K562 (cell line): ENCODE measurements around the gene GAB2. TPM values are rescaled to one million over a fixed set of nuclear protein-coding genes. Genes with fewer than 3 reads are reported as not detected.

ENCODE experiments used
- ATAC-seq: fragments of 200-7000 bp; cut with Tn5 transposase; 3 replicates; pipeline ENCODE4 v1.9.1; 2020; ENCODE audit warnings: moderate library complexity
- BruUV-seq: library from RNA; stranded (reverse); fragments of 400-500 nt; replicated peaks from 2 replicates; lab custom pipeline; 2021; lab: Mats Ljungman, UMichigan
- CTCF ChIA-PET: fragments of 300-600 bp; formaldehyde crosslinking; extraction: SDS; loops from one replicate; lab custom pipeline; 2021; ENCODE audit warnings: low intra/inter-chr PET ratio; lab: Yijun Ruan, JAX
- POLR2A ChIA-PET: fragments of 300-600, 350-650 bp; sonication (Branson Sonifier 250); formaldehyde crosslinking; extraction: SDS; loops from one replicate; lab custom pipeline; 2021; ENCODE audit warnings: antibody characterized with exemption, inconsistent platforms; lab: Yijun Ruan, JAX
- DNase-seq, 4 experiments: peaks; one replicate each; pipeline versions ENCODE4 v3.0.0 to v3.0.0-alpha.2; 2011 to 2018; ENCODE audit warnings: low spot score in 3 of 4, mixed read lengths in 3 of 4; ENCODE audit errors: extremely low read depth in 1 of 4
- FAIRE-seq: peaks from 2 replicates; lab custom pipeline; 2011; peaks lifted over from hg19 to GRCh38; lab: Jason Lieb, UNC
- H2AFZ ChIP-seq: 2 replicates; pipeline ENCODE4 v1.6.0; 2011; ENCODE audit warnings: low read depth, low read length, control low read depth, inconsistent platforms
- H3K27ac ChIP-seq: fragments of 200-600 bp; 3 replicates; pipeline ENCODE4 v1.8.0; 2011; ENCODE audit warnings: low read depth, mild to moderate bottlenecking, control low read depth, inconsistent platforms, low read length, moderate library complexity, mixed read lengths; ENCODE audit errors: extremely low read depth
- H3K27me3 ChIP-seq, 2 experiments: fragments of 300-600 bp in 1 of 2; 2 replicates in 1 of 2; 3 replicates in 1 of 2; pipeline versions ENCODE4 v1.6.0 to v1.8.0; 2011; ENCODE audit warnings: inconsistent platforms in 2 of 2, low read length in 2 of 2, mild to moderate bottlenecking in 1 of 2, mixed read lengths in 1 of 2, moderate library complexity in 1 of 2; ENCODE audit not compliant: control insufficient read depth in 2 of 2, insufficient read depth in 2 of 2
- H3K36me3 ChIP-seq: fragments of 300-600 bp; 3 replicates; pipeline ENCODE4 v1.8.0; 2011; ENCODE audit warnings: mild to moderate bottlenecking, low read length, inconsistent platforms; ENCODE audit not compliant: control insufficient read depth, insufficient read depth
- H3K4me1 ChIP-seq, 2 experiments: fragments of 200-600 bp in 1 of 2; replicated peaks in 1 of 2; 2 replicates in 1 of 2; 3 replicates in 1 of 2; pipeline versions ENCODE4 v1.5.1 to v1.8.0; 2011; ENCODE audit warnings: inconsistent platforms in 2 of 2, low read length in 2 of 2, mild to moderate bottlenecking in 1 of 2, mixed read lengths in 1 of 2, moderate library complexity in 1 of 2; ENCODE audit not compliant: control insufficient read depth in 2 of 2, insufficient read depth in 2 of 2
- H3K4me2 ChIP-seq: 2 replicates; pipeline ENCODE4 v1.6.1; 2011; ENCODE audit warnings: low read length, control low read depth, inconsistent platforms, mixed read lengths; ENCODE audit not compliant: insufficient read depth
- H3K4me3 ChIP-seq: fragments of 200-600 bp; sonication (generic), shearing (Covaris generic); 2 replicates; pipeline ENCODE4 v1.5.1; 2016; ENCODE audit warnings: control low read depth, inconsistent platforms
- H3K79me2 ChIP-seq: fragments of 200-600 bp; 3 replicates; pipeline ENCODE4 v1.8.0; 2011; ENCODE audit warnings: low read length, inconsistent platforms; ENCODE audit not compliant: control insufficient read depth, insufficient read depth
- H3K9ac ChIP-seq, 2 experiments: 2 replicates each; pipeline versions ENCODE4 v1.6.0 to v1.6.1; 2011; ENCODE audit warnings: low read depth in 2 of 2, low read length in 2 of 2, control low read depth in 1 of 2, inconsistent platforms in 1 of 2, mild to moderate bottlenecking in 1 of 2, mixed read lengths in 1 of 2; ENCODE audit not compliant: insufficient read depth in 1 of 2
- H3K9me1 ChIP-seq: one replicate; pipeline ENCODE4 v1.6.0; 2011; ENCODE audit warnings: inconsistent platforms, mild to moderate bottlenecking, low read length, moderate library complexity; ENCODE audit not compliant: control insufficient read depth, insufficient read depth
- H3K9me3 ChIP-seq: replicated peaks from 2 replicates; pipeline ENCODE4 v1.5.1; 2011; ENCODE audit warnings: low read depth, low read length, inconsistent platforms; ENCODE audit not compliant: control insufficient read depth, insufficient read depth
- H4K20me1 ChIP-seq: replicated peaks from 2 replicates; pipeline ENCODE4 v1.6.1; 2011; ENCODE audit warnings: low read length, inconsistent platforms, mixed read lengths; ENCODE audit not compliant: control insufficient read depth, insufficient read depth
- ATF3 ChIP-seq, 2 experiments: fragments of 450-650 bp in 1 of 2; sonication (generic) in 1 of 2; formaldehyde crosslinking in 1 of 2; IDR thresholded peaks in 1 of 2; conservative IDR thresholded peaks in 1 of 2; 2 replicates each; pipeline versions ENCODE4 v1.6.1 to v1.8.1; 2016 to 2023; ENCODE audit warnings: mild to moderate bottlenecking in 2 of 2, moderate library complexity in 2 of 2, inconsistent platforms in 1 of 2, missing genetic modification reagents in 1 of 2
- CBX2 ChIP-seq: fragments of 200-600 bp; sonication (generic); IDR thresholded peaks from one replicate; pipeline ENCODE4 v1.6.1; 2012; ENCODE audit warnings: mild to moderate bottlenecking, low read length, inconsistent platforms; ENCODE audit not compliant: insufficient read depth, poor library complexity, severe bottlenecking
- CREB1 ChIP-seq, 2 experiments: sonication (generic) in 1 of 2; formaldehyde crosslinking in 1 of 2; IDR thresholded peaks; 2 replicates each; pipeline versions ENCODE4 v1.6.1 to v1.8.0; 2012 to 2022; ENCODE audit warnings: inconsistent platforms in 1 of 2, mild to moderate bottlenecking in 1 of 2, missing genetic modification reagents in 1 of 2, moderate library complexity in 1 of 2
- E2F3 ChIP-seq: fragments of 250-450 bp; sonication (Bioruptor Pico); IDR thresholded peaks from 2 replicates; pipeline ENCODE4 v1.4.0; 2020; ENCODE audit warnings: mild to moderate bottlenecking
- KDM1A ChIP-seq, 2 experiments: fragments of 450-650 bp; IDR thresholded peaks; 2 replicates each; pipeline ENCODE4 v1.6.1; 2016; ENCODE audit warnings: mild to moderate bottlenecking in 2 of 2
- MEF2D ChIP-seq: conservative IDR thresholded peaks from 2 replicates; pipeline ENCODE4 v1.6.1; 2016; ENCODE audit warnings: low read depth, missing genetic modification characterization, missing compliant biosample characterization
- NCOA6 ChIP-seq: fragments of 450-650 bp; IDR thresholded peaks from 2 replicates; pipeline ENCODE4 v1.6.1; 2017; ENCODE audit warnings: mild to moderate bottlenecking
- NFATC3 ChIP-seq: fragments of 450-650 bp; IDR thresholded peaks from 2 replicates; pipeline ENCODE4 v1.6.1; 2017; ENCODE audit warnings: mild to moderate bottlenecking
- OTX1 ChIP-seq: fragments of 450-650 bp; formaldehyde crosslinking; IDR thresholded peaks from 2 replicates; pipeline ENCODE4 v1.4.0; 2022; ENCODE audit warnings: mild to moderate bottlenecking
- PREB ChIP-seq: sonication (generic); formaldehyde crosslinking; IDR thresholded peaks from 2 replicates; pipeline ENCODE4 v1.8.1; 2023; ENCODE audit warnings: mild to moderate bottlenecking, missing genetic modification reagents
- SREBF2 ChIP-seq: sonication (generic); formaldehyde crosslinking; IDR thresholded peaks from 2 replicates; pipeline ENCODE4 v1.4.0; 2020; ENCODE audit warnings: mild to moderate bottlenecking, missing genetic modification reagents
- TAL1 ChIP-seq: fragments of 450-650 bp; IDR thresholded peaks from 2 replicates; pipeline ENCODE4 v1.6.1; 2016; ENCODE audit warnings: mild to moderate bottlenecking
- ZNF316 ChIP-seq: fragments of 450-650 bp; IDR thresholded peaks from 2 replicates; pipeline ENCODE4 v1.6.1; 2016
- ZNF449 ChIP-seq: fragments of 250-450 bp; sonication (Bioruptor Pico); IDR thresholded peaks from 2 replicates; pipeline ENCODE4 v1.8.0; 2022; ENCODE audit warnings: moderate library complexity, mild to moderate bottlenecking, inconsistent platforms
- ZNF584 ChIP-seq: fragments of 200-800 bp; sonication (Bioruptor generic); IDR thresholded peaks from 2 replicates; pipeline ENCODE4 v1.6.1; 2016; ENCODE audit warnings: low read depth, mild to moderate bottlenecking, missing genetic modification characterization, missing compliant biosample characterization
- WGBS: fragments of 100-300 bp; shearing (Covaris generic); methylation state at CpG from one replicate; pipeline ENCODE4 v1.1.6; 2016; ENCODE audit warnings: low coverage, mixed read lengths; ENCODE audit not compliant: insufficient coverage; ENCODE audit errors: missing lambda C conversion rate; 5-methylcytosine and 5-hydroxymethylcytosine counted together
- in situ Hi-C: fragments of 300-500 bp; cut with MboI; formaldehyde crosslinking; loops from 4 replicates; pipeline ENCODE4 v1.15.0; 2018; ENCODE audit warnings: inconsistent platforms, mixed read lengths
- intact Hi-C: fragments of 100-400 bp; cut with micrococcal nuclease; formaldehyde crosslinking; loops from 2 replicates; pipeline ENCODE4 v1.14.2; 2022
- polyA plus RNA-seq, 8 experiments: library from polyadenylated mRNA; depleted of rRNA in 4 of 8; stranded (reverse) in 5 of 8; unstranded in 3 of 8; fragments of >200 nt; fragmentation: Nextera tagmentation in 2 of 8; fragmentation: Illumina TruSeq in 1 of 8; extraction: Ambion mirVana in 2 of 8; extraction: Trizol in 1 of 8; gene quantifications; 2 replicates each; pipeline versions ENCODE4 v1.2.1 to v1.2.3, GENCODE V29; 2011 to 2014; ENCODE audit warnings: inconsistent platforms in 1 of 8, missing spikeins in 1 of 8
- total RNA-seq, 7 experiments: library from RNA; depleted of rRNA in 6 of 7; stranded (reverse); fragments of >200 nt in 6 of 7; fragmentation: Illumina TruSeq in 2 of 7; extraction: Trizol in 2 of 7; gene quantifications; 2 replicates each; pipeline versions ENCODE4 v1.2.1 to v1.2.3, GENCODE V29; 2011 to 2021; ENCODE audit warnings: low replicate concordance in 1 of 7
- TF ChIP-seq, protein P1 (sequence below): sonication (generic); formaldehyde crosslinking; IDR thresholded peaks from 2 replicates; pipeline ENCODE4 v1.8.0; 2022; ENCODE audit warnings: missing genetic modification reagents, mild to moderate bottlenecking, moderate library complexity, borderline replicate concordance

Gene GAB2
- total and polyA plus RNA-seq, 9 of the 15 experiments (the other 6 are each of a cell fraction or from before 2014, with no cell fraction given) = 2.3 to 35.2 (median 16.1) TPM

DNA sequence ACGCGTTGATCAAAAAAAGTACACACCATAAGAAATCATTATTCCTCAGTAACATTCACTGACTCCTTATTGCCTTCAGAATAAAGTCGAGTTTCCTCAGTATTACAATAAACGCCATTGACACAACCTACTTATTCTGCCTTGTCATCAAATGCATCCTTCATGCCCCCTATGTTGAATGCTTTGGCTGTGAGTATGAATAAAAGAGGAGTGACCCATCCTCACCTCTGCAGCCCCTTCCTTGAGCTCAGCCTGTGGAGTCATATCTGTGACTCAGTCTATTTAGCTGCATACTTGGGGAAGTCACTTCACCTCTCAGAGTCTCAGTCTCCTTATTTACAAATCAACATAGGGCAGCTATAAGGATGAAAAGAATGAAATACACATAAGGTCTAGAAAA, 163.8 kb downstream of the GAB2 start (continued):
- TF ChIP-seq CBX2 = no peak
- TF ChIP-seq SREBF2 = no peak
- TF ChIP-seq ZNF316 = peak; percentile 55
- TF ChIP-seq ATF3 (IDR thresholded peaks at IDR 0.05) = no peak
- no peak for TF ChIP-seq ATF3 (CRISPR knock-in tag; conservative IDR thresholded peaks at IDR 0.05)
- no peak for TF ChIP-seq PREB (CRISPR knock-in tag)

- intact Hi-C loops = no loop called here
- ATAC-seq = peak; percentile 30
- Histone ChIP-seq H3K36me3 (peaks cover 34% of the 10 kb centered on the region; the same call in 2 of the 3 replicates), H3K27ac (no peak overlapping the region)
- BruUV-seq = no TSS peak
- TF ChIP-seq OTX1 (CRISPR knock-in tag) (no peak), KDM1A (IDR thresholded peaks at IDR 0.05) (no peak), NCOA6 (no peak), MEF2D (no peak), TAL1 (no peak), CREB1 (IDR thresholded peaks at IDR 0.05) (no peak), CREB1 (CRISPR knock-in tag; IDR thresholded peaks at IDR 0.05) (no peak), NFATC3 (no peak), ZNF584 (CRISPR knock-in tag) (no peak), E2F3 (CRISPR knock-in tag) (no peak), ZNF449 (CRISPR knock-in tag) (no peak)
- TF ChIP-seq, protein P1, sequence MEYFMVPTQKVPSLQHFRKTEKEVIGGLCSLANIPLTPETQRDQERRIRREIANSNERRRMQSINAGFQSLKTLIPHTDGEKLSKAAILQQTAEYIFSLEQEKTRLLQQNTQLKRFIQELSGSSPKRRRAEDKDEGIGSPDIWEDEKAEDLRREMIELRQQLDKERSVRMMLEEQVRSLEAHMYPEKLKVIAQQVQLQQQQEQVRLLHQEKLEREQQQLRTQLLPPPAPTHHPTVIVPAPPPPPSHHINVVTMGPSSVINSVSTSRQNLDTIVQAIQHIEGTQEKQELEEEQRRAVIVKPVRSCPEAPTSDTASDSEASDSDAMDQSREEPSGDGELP (CRISPR knock-in tag) = no peak
- TF ChIP-seq, all 486 proteins: peak for 0
- H3K4me2 ChIP-seq = no peak overlapping the region
- FAIRE-seq = peak; percentile 35
- H4K20me1 ChIP-seq = no peaks in the 10 kb centered on the region
- no peak overlapping the region for H3K9ac ChIP-seq
- no peak overlapping the region for H3K4me3 ChIP-seq
- 44% methylated on average over 1 of the region's 1 CpG for WGBS
- CTCF ChIA-PET = no interaction called here
- H3K9me3 ChIP-seq = no peaks in the 10 kb centered on the region
- peaks cover under 1 to 6% of the 10 kb centered on the region in 2 experiments; a peak in 4 of 5 replicates for H3K4me1 ChIP-seq
- POLR2A ChIA-PET = interaction anchor here (0.7 to 4.0 kb wide), 4 partner anchors 10 to 58 kb away, joined by 3 to 26 read pairs (median 4); no protein-coding TSS in a partner anchor
- H3K9me1 ChIP-seq = no peaks in the 10 kb centered on the region
- no peaks in the 10 kb centered on the region for H3K27me3 ChIP-seq
- H3K79me2 ChIP-seq = peaks cover 14% of the 10 kb centered on the region; the same call in 2 of the 3 replicates
- in situ Hi-C loops = no loop called here
- DNase-seq = no peak
- H2AFZ ChIP-seq = no peak overlapping the region
Observed at GRCh38 chr11:78251083-78251775, 166.4 kb downstream of the GAB2 start.
